ENCODE data around the gene ARHGDIA.
A peak's percentile ranks its signal among the peaks of the same experiment; 100 is the strongest.

- no peak for TF ChIP-seq TAF1 (IDR thresholded peaks at IDR 0.05; ENCODE audit: borderline replicate concordance, low read depth, low read length)
- peak; percentile 94 for TF ChIP-seq POLR2AphosphoS5 (IDR thresholded peaks at IDR 0.05; ENCODE audit: low read depth, low read length)
These were observed 4.5 kb downstream of the ARHGDIA start for GRCh38 chr17:81866440-81867169.
